HepG2 (cell line): ENCODE measurements around the gene SLN. TPM values are rescaled to one million over a fixed set of nuclear protein-coding genes. Genes with fewer than 3 reads are reported as not detected.

Experiments used
- ATAC-seq: fragments of 200-7000 bp; cut with Tn5 transposase; 3 replicates; pipeline ENCODE4 v1.9.1; 2020; ENCODE audit warnings: mild to moderate bottlenecking, moderate library complexity
- BruUV-seq: library from RNA; stranded (reverse); fragments of 400-500 nt; replicated peaks from 2 replicates; lab custom pipeline; 2021; lab: Mats Ljungman, UMichigan
- CTCF ChIA-PET: fragments of 300-600 bp; formaldehyde crosslinking; extraction: SDS; loops from one replicate; lab custom pipeline; 2021; ENCODE audit warnings: low total read pairs, inconsistent platforms, low intra/inter-chr PET ratio; lab: Yijun Ruan, JAX
- POLR2A ChIA-PET: fragments of 350-600 bp; sonication (Branson Sonifier 250); formaldehyde crosslinking; loops from one replicate; lab custom pipeline; 2020; ENCODE audit warnings: antibody characterized with exemption, inconsistent platforms; lab: Yijun Ruan, JAX
- DNase-seq: peaks from one replicate; pipeline ENCODE4 v3.0.0-alpha.2; 2015; ENCODE audit warnings: low spot score
- FAIRE-seq: peaks from 3 replicates; lab custom pipeline; 2011; peaks lifted over from hg19 to GRCh38; lab: Jason Lieb, UNC
- H2AFZ ChIP-seq: one replicate; pipeline ENCODE4 v1.6.1; 2011; ENCODE audit warnings: low read length, inconsistent platforms
- H3K27ac ChIP-seq: fragments of 300-600 bp; 3 replicates; pipeline ENCODE4 v1.8.0; 2011; ENCODE audit warnings: mixed run types, mild to moderate bottlenecking, mixed read lengths, low read length, inconsistent platforms; ENCODE audit not compliant: insufficient read depth; ENCODE audit errors: extremely low read length
- H3K27me3 ChIP-seq, 2 experiments: fragments of 200-600 bp in 1 of 2; 2 replicates in 1 of 2; 3 replicates in 1 of 2; pipeline versions ENCODE4 v1.6.0 to v1.8.0; 2011; ENCODE audit warnings: low read length in 2 of 2, mild to moderate bottlenecking in 2 of 2, moderate library complexity in 2 of 2, inconsistent platforms in 1 of 2; ENCODE audit not compliant: insufficient read depth in 2 of 2, control insufficient read depth in 1 of 2
- H3K36me3 ChIP-seq, 2 experiments: fragments of 200-600 bp in 1 of 2; replicated peaks in 1 of 2; 2 replicates in 1 of 2; 3 replicates in 1 of 2; pipeline versions ENCODE4 v1.5.1 to v1.8.0; 2011; ENCODE audit warnings: low read length in 2 of 2, inconsistent platforms in 1 of 2; ENCODE audit not compliant: insufficient read depth in 2 of 2, control insufficient read depth in 1 of 2
- H3K4me1 ChIP-seq: 2 replicates; pipeline ENCODE4 v1.5.1; 2012; ENCODE audit warnings: low read length, inconsistent platforms; ENCODE audit not compliant: insufficient read depth
- H3K4me2 ChIP-seq: 2 replicates; pipeline ENCODE4 v1.6.0; 2011; ENCODE audit warnings: low read depth, low read length, inconsistent platforms
- H3K4me3 ChIP-seq, 3 experiments: fragments of 200-600 bp in 1 of 3; sonication (generic), shearing (Covaris generic) in 1 of 3; replicated peaks in 1 of 3; 2 replicates each; pipeline ENCODE4 v1.5.1; 2011 to 2016; ENCODE audit warnings: low read length in 3 of 3, inconsistent platforms in 2 of 3, low read depth in 2 of 3, mild to moderate bottlenecking in 2 of 3, control low read depth in 1 of 3, mixed read lengths in 1 of 3; ENCODE audit not compliant: insufficient read depth in 1 of 3
- H3K79me2 ChIP-seq: one replicate; pipeline ENCODE4 v1.6.1; 2011; ENCODE audit warnings: low read length, inconsistent platforms; ENCODE audit not compliant: insufficient read depth
- H3K9ac ChIP-seq: 2 replicates; pipeline ENCODE4 v1.6.0; 2011; ENCODE audit warnings: mild to moderate bottlenecking, low read depth, low read length, inconsistent platforms; ENCODE audit not compliant: insufficient read depth
- H3K9me3 ChIP-seq: 2 replicates; pipeline ENCODE4 v1.5.1; 2012; ENCODE audit warnings: mild to moderate bottlenecking, low read length
- H4K20me1 ChIP-seq: 2 replicates; pipeline ENCODE4 v1.6.0; 2011; ENCODE audit warnings: inconsistent platforms, mild to moderate bottlenecking, low read length, moderate library complexity; ENCODE audit not compliant: insufficient read depth
- HMG20B ChIP-seq: conservative IDR thresholded peaks from 2 replicates; pipeline ENCODE4 v1.6.1; 2016; ENCODE audit warnings: missing genetic modification reagents, missing compliant biosample characterization
- MBD4 ChIP-seq: IDR thresholded peaks from 2 replicates; pipeline ENCODE4 v1.6.1; 2012; ENCODE audit warnings: low read length, inconsistent platforms, borderline replicate concordance
- NFIB ChIP-seq: sonication (generic); formaldehyde crosslinking; IDR thresholded peaks from 2 replicates; pipeline ENCODE4 v1.9.0; 2021; ENCODE audit warnings: missing genetic modification reagents, mild to moderate bottlenecking, borderline replicate concordance
- NFKB2 ChIP-seq: sonication (generic); formaldehyde crosslinking; IDR thresholded peaks from 2 replicates; pipeline ENCODE4 v1.4.0; 2020; ENCODE audit warnings: missing genetic modification reagents, borderline replicate concordance
- ZNF570 ChIP-seq: sonication (generic); formaldehyde crosslinking; IDR thresholded peaks from 2 replicates; pipeline ENCODE4 v1.4.0; 2020; ENCODE audit warnings: mild to moderate bottlenecking, missing genetic modification reagents, borderline replicate concordance
- ZNF850 ChIP-seq: sonication (generic); formaldehyde crosslinking; conservative IDR thresholded peaks from 2 replicates; pipeline ENCODE4 v1.9.0; 2021; ENCODE audit warnings: mild to moderate bottlenecking, missing genetic modification reagents
- WGBS: methylation state at CpG from one replicate; pipeline ENCODE4 v1.1.6; 2017; ENCODE audit warnings: low lambda C conversion rate; 5-methylcytosine and 5-hydroxymethylcytosine counted together
- in situ Hi-C: cut with HindIII; loops from 2 replicates; pipeline ENCODE4 v1.10.0; 2017; ENCODE audit warnings: low pct_unique_long_range_greater_than_20kb; ENCODE audit not compliant: extremely low pct_ligation_motif_present
- intact Hi-C: fragments of 100-400 bp; cut with micrococcal nuclease; formaldehyde crosslinking; loops from one replicate; pipeline ENCODE4 v1.10.0; 2022; ENCODE audit not compliant: unreplicated experiment
- polyA plus RNA-seq, 8 experiments: library from polyadenylated mRNA; depleted of rRNA in 3 of 8; stranded (reverse) in 7 of 8; unstranded in 1 of 8; fragments of >200 nt; fragmentation: Illumina TruSeq in 4 of 8; extraction: Trizol in 4 of 8; gene quantifications; 2 replicates each; pipeline versions ENCODE4 v1.2.1 to v1.2.3, GENCODE V29; 2011 to 2016; ENCODE audit warnings: low read depth in 4 of 8, missing spikeins in 1 of 8, mixed read lengths in 1 of 8; ENCODE audit not compliant: insufficient read depth in 1 of 8
- total RNA-seq, 5 experiments: library from RNA; depleted of rRNA; stranded (reverse); fragments of >200 nt; fragmentation: Illumina TruSeq; extraction: Trizol; gene quantifications; 2 replicates each; pipeline ENCODE4 v1.2.3, GENCODE V29; 2016; ENCODE audit warnings: low read depth in 1 of 5
- TF ChIP-seq, protein P1 (sequence below): sonication (generic); formaldehyde crosslinking; IDR thresholded peaks from 2 replicates; pipeline ENCODE4 v1.9.0; 2021; ENCODE audit warnings: missing genetic modification reagents, mild to moderate bottlenecking, borderline replicate concordance
- TF ChIP-seq, protein P2 (sequence below), 2 experiments: IDR thresholded peaks; 2 replicates each; pipeline ENCODE4 v1.6.1; 2011 to 2012; ENCODE audit warnings: low read length in 2 of 2, borderline replicate concordance in 1 of 2, low read depth in 1 of 2, mild to moderate bottlenecking in 1 of 2, moderate library complexity in 1 of 2
- TF ChIP-seq, protein P3 (sequence below): sonication (generic); formaldehyde crosslinking; IDR thresholded peaks from 2 replicates; pipeline ENCODE4 v1.5.1; 2020; ENCODE audit warnings: mild to moderate bottlenecking, missing genetic modification reagents, moderate library complexity
- TF ChIP-seq, protein P4 (sequence below): sonication (generic); formaldehyde crosslinking; IDR thresholded peaks from 2 replicates; pipeline ENCODE4 v1.8.1; 2022; ENCODE audit warnings: low read depth, mild to moderate bottlenecking, missing genetic modification reagents
- TF ChIP-seq, protein P5 (sequence below): sonication (generic); formaldehyde crosslinking; IDR thresholded peaks from 2 replicates; pipeline ENCODE4 v1.4.0; 2020; ENCODE audit warnings: mild to moderate bottlenecking, low read depth, missing genetic modification reagents

The SLN gene
- total and polyA plus RNA-seq, 2 of the 13 experiments (the other 11 are each of a cell fraction or from before 2014, with no cell fraction given): not detected

DNA sequence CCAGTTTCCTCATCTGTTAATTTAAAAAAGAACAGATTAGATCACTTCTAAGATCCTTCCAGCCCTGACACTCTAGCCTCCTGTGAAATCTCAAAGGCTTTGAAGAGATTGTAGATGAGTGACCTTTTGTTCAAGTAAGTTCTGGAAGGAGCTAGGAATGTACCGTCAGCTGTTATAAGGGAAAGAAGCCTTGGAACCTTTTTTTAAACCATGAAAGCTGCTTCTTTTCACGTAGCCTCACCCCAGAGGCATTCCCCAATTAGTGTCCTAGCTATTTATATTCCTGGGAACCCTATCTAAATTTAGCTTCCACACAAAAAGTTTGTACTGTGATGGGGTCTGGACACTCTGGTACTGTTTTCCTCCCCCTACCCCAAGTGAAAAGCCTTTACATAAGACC, 35.8 kb upstream of the SLN start (continued):
- TF ChIP-seq NFKB2 (CRISPR knock-in tag) (no peak), HMG20B (CRISPR knock-in tag) (no peak)

DNA sequence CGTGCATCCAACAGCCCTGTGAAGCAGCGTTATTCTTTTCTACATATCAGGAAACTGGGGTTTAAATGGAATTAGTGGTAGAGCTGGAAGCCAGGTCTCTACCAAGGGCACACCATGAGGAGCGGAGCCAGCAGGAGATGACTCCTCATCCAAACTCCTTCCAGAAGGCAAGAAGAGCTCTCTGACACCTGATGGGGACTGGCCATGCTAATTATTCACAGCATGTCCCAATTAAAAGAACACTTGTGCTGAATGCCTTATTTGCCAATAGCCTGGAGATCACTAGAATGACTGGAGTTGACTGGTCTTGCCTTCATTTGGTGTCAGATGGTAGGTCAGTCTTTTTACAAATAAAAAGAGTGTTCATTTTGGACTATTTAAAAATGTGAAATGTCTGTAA, 32.9 kb upstream of the SLN start:
- Histone ChIP-seq H3K27ac (no peak overlapping the region), H3K4me2 (no peak overlapping the region), H3K27me3 (peaks cover 0 to 3% of the 10 kb centered on the region in 2 experiments; a peak in 2 of 5 replicates), H3K9me3 (no peaks in the 10 kb centered on the region), H3K9ac (no peak overlapping the region), H3K79me2 (no peaks in the 10 kb centered on the region), H3K36me3 (no peaks in the 10 kb centered on the region), H3K4me3 (no peak overlapping the region), H4K20me1 (no peaks in the 10 kb centered on the region), H3K4me1 (no peaks in the 10 kb centered on the region), H2AFZ (no peak overlapping the region)
- 3% methylated on average over 3 of the region's 3 CpGs for WGBS
- ChIA-PET POLR2A (no interaction called here), CTCF (no interaction called here)
- FAIRE-seq: no peak
- DNase-seq: no peak
- ATAC-seq: no peak
- in situ Hi-C loops (no loop called here), intact Hi-C loops (no loop called here)
- BruUV-seq: no TSS peak
- TF ChIP-seq ZNF570 (CRISPR knock-in tag) (no peak), MBD4 (no peak), ZNF850 (no peak), NFIB (CRISPR knock-in tag) (no peak)
- TF ChIP-seq, protein P1, sequence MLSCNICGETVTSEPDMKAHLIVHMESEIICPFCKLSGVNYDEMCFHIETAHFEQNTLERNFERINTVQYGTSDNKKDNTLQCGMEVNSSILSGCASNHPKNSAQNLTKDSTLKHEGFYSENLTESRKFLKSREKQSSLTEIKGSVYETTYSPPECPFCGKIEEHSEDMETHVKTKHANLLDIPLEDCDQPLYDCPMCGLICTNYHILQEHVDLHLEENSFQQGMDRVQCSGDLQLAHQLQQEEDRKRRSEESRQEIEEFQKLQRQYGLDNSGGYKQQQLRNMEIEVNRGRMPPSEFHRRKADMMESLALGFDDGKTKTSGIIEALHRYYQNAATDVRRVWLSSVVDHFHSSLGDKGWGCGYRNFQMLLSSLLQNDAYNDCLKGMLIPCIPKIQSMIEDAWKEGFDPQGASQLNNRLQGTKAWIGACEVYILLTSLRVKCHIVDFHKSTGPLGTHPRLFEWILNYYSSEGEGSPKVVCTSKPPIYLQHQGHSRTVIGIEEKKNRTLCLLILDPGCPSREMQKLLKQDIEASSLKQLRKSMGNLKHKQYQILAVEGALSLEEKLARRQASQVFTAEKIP (CRISPR knock-in tag): no peak
- TF ChIP-seq, protein P2, sequence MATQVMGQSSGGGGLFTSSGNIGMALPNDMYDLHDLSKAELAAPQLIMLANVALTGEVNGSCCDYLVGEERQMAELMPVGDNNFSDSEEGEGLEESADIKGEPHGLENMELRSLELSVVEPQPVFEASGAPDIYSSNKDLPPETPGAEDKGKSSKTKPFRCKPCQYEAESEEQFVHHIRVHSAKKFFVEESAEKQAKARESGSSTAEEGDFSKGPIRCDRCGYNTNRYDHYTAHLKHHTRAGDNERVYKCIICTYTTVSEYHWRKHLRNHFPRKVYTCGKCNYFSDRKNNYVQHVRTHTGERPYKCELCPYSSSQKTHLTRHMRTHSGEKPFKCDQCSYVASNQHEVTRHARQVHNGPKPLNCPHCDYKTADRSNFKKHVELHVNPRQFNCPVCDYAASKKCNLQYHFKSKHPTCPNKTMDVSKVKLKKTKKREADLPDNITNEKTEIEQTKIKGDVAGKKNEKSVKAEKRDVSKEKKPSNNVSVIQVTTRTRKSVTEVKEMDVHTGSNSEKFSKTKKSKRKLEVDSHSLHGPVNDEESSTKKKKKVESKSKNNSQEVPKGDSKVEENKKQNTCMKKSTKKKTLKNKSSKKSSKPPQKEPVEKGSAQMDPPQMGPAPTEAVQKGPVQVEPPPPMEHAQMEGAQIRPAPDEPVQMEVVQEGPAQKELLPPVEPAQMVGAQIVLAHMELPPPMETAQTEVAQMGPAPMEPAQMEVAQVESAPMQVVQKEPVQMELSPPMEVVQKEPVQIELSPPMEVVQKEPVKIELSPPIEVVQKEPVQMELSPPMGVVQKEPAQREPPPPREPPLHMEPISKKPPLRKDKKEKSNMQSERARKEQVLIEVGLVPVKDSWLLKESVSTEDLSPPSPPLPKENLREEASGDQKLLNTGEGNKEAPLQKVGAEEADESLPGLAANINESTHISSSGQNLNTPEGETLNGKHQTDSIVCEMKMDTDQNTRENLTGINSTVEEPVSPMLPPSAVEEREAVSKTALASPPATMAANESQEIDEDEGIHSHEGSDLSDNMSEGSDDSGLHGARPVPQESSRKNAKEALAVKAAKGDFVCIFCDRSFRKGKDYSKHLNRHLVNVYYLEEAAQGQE (IDR thresholded peaks at IDR 0.05; ENCODE audit: borderline replicate concordance in 1 of 2, low read depth in 1 of 2, low read length in 2 of 2): no peak
- TF ChIP-seq, protein P3, sequence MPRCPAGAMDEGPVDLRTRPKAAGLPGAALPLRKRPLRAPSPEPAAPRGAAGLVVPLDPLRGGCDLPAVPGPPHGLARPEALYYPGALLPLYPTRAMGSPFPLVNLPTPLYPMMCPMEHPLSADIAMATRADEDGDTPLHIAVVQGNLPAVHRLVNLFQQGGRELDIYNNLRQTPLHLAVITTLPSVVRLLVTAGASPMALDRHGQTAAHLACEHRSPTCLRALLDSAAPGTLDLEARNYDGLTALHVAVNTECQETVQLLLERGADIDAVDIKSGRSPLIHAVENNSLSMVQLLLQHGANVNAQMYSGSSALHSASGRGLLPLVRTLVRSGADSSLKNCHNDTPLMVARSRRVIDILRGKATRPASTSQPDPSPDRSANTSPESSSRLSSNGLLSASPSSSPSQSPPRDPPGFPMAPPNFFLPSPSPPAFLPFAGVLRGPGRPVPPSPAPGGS (CRISPR knock-in tag): no peak
- TF ChIP-seq, protein P4, sequence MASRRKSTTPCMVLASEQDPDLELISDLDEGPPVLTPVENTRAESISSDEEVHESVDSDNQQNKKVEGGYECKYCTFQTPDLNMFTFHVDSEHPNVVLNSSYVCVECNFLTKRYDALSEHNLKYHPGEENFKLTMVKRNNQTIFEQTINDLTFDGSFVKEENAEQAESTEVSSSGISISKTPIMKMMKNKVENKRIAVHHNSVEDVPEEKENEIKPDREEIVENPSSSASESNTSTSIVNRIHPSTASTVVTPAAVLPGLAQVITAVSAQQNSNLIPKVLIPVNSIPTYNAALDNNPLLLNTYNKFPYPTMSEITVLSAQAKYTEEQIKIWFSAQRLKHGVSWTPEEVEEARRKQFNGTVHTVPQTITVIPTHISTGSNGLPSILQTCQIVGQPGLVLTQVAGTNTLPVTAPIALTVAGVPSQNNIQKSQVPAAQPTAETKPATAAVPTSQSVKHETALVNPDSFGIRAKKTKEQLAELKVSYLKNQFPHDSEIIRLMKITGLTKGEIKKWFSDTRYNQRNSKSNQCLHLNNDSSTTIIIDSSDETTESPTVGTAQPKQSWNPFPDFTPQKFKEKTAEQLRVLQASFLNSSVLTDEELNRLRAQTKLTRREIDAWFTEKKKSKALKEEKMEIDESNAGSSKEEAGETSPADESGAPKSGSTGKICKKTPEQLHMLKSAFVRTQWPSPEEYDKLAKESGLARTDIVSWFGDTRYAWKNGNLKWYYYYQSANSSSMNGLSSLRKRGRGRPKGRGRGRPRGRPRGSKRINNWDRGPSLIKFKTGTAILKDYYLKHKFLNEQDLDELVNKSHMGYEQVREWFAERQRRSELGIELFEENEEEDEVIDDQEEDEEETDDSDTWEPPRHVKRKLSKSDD (CRISPR knock-in tag): no peak
- TF ChIP-seq, protein P5, sequence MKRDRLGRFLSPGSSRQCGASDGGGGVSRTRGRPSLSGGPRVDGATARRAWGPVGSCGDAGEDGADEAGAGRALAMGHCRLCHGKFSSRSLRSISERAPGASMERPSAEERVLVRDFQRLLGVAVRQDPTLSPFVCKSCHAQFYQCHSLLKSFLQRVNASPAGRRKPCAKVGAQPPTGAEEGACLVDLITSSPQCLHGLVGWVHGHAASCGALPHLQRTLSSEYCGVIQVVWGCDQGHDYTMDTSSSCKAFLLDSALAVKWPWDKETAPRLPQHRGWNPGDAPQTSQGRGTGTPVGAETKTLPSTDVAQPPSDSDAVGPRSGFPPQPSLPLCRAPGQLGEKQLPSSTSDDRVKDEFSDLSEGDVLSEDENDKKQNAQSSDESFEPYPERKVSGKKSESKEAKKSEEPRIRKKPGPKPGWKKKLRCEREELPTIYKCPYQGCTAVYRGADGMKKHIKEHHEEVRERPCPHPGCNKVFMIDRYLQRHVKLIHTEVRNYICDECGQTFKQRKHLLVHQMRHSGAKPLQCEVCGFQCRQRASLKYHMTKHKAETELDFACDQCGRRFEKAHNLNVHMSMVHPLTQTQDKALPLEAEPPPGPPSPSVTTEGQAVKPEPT: no peak
